ENCODE measurements around the gene DLD.
A peak's percentile ranks its signal among the peaks of the same experiment; 100 is the strongest.

DLD gene

GRCh38 chr7:107856806-107857540, 34.0 kb upstream of the DLD start:
- Histone ChIP-seq H2AFZ (ENCODE audit: low read depth, low read length) (no peak overlapping the region), H3K79me2 (ENCODE audit: insufficient read depth, low read length) (no peaks in the 10 kb centered on the region), H3K4me1 (ENCODE audit: insufficient read depth, low read length) (peaks cover 7% of the 10 kb centered on the region; the same call in 1 of the 2 replicates), H3K9ac (ENCODE audit: low read depth, low read length) (no peak overlapping the region), H3K4me2 (ENCODE audit: insufficient read depth, low read length) (no peak overlapping the region), H3K27me3 (ENCODE audit: insufficient read depth, low read length, poor library complexity) (no peaks in the 10 kb centered on the region), H3K36me3 (ENCODE audit: insufficient read depth, low read length) (no peaks in the 10 kb centered on the region), H4K20me1 (ENCODE audit: insufficient read depth, low read length) (no peaks in the 10 kb centered on the region), H3K27ac (ENCODE audit: low read length) (no peak overlapping the region), H3K4me3 (ENCODE audit: low read depth in 1 of 2, low read length in 2 of 2) (no peak overlapping the region), H3K9me3 (ENCODE audit: insufficient read depth, low read length, severe bottlenecking) (no peaks in the 10 kb centered on the region)
- ATAC-seq (ENCODE audit: insufficient read depth, low read depth) (peak; percentile 80), DNase-seq (peak; percentile 30)
- no peak for TF ChIP-seq CTCF (IDR thresholded peaks at IDR 0.05; ENCODE audit: borderline replicate concordance, extremely low read depth, low read length, poor library complexity, severe bottlenecking)
- no peak for TF ChIP-seq EZH2 (IDR thresholded peaks at IDR 0.05; ENCODE audit: borderline replicate concordance, low read depth, low read length, severe bottlenecking)

GRCh38 chr7:107857541-107857912, 33.5 kb upstream of the DLD start:
- no peaks in the 10 kb centered on the region for H4K20me1 ChIP-seq (ENCODE audit: insufficient read depth, low read length)
- no peak overlapping the region for H3K4me3 ChIP-seq (ENCODE audit: low read depth in 1 of 2, low read length in 2 of 2)
- no peaks in the 10 kb centered on the region for H3K36me3 ChIP-seq (ENCODE audit: insufficient read depth, low read length)
- no peak overlapping the region for H3K27ac ChIP-seq (ENCODE audit: low read length)
- no peaks in the 10 kb centered on the region for H3K79me2 ChIP-seq (ENCODE audit: insufficient read depth, low read length)
- no peak overlapping the region for H3K9ac ChIP-seq (ENCODE audit: low read depth, low read length)
- H3K9me3 ChIP-seq (ENCODE audit: insufficient read depth, low read length, severe bottlenecking), result no peaks in the 10 kb centered on the region
- no peak for ATAC-seq (ENCODE audit: insufficient read depth, low read depth)
- DNase-seq, result no peak
- TF ChIP-seq EZH2 (IDR thresholded peaks at IDR 0.05; ENCODE audit: borderline replicate concordance, low read depth, low read length, severe bottlenecking) (no peak), CTCF (IDR thresholded peaks at IDR 0.05; ENCODE audit: borderline replicate concordance, extremely low read depth, low read length, poor library complexity, severe bottlenecking) (no peak)
- no peaks in the 10 kb centered on the region for H3K27me3 ChIP-seq (ENCODE audit: insufficient read depth, low read length, poor library complexity)
- H3K4me2 ChIP-seq (ENCODE audit: insufficient read depth, low read length), result no peak overlapping the region
- peaks cover 7% of the 10 kb centered on the region; the same call in 1 of the 2 replicates for H3K4me1 ChIP-seq (ENCODE audit: insufficient read depth, low read length)
- H2AFZ ChIP-seq (ENCODE audit: low read depth, low read length), result no peak overlapping the region

- Histone ChIP-seq H3K36me3 (ENCODE audit: insufficient read depth, low read length) (no peaks in the 10 kb centered on the region), H2AFZ (ENCODE audit: low read depth, low read length) (no peak overlapping the region), H3K27ac (ENCODE audit: low read length) (no peak overlapping the region), H4K20me1 (ENCODE audit: insufficient read depth, low read length) (no peaks in the 10 kb centered on the region), H3K4me3 (ENCODE audit: low read depth in 1 of 2, low read length in 2 of 2) (no peak overlapping the region), H3K4me1 (ENCODE audit: insufficient read depth, low read length) (peaks cover 7% of the 10 kb centered on the region; the same call in 1 of the 2 replicates), H3K9ac (ENCODE audit: low read depth, low read length) (no peak overlapping the region), H3K27me3 (ENCODE audit: insufficient read depth, low read length, poor library complexity) (peaks cover 2% of the 10 kb centered on the region), H3K4me2 (ENCODE audit: insufficient read depth, low read length) (no peak overlapping the region), H3K9me3 (ENCODE audit: insufficient read depth, low read length, severe bottlenecking) (no peaks in the 10 kb centered on the region), H3K79me2 (ENCODE audit: insufficient read depth, low read length) (no peaks in the 10 kb centered on the region)
- ATAC-seq (ENCODE audit: insufficient read depth, low read depth), result no peak
- TF ChIP-seq CTCF (IDR thresholded peaks at IDR 0.05; ENCODE audit: borderline replicate concordance, extremely low read depth, low read length, poor library complexity, severe bottlenecking), result no peak
- TF ChIP-seq EZH2 (IDR thresholded peaks at IDR 0.05; ENCODE audit: borderline replicate concordance, low read depth, low read length, severe bottlenecking), result no peak
- DNase-seq, result no peak
Observed at GRCh38 chr7:107858280-107858679, 32.7 kb upstream of the DLD start.

Data from DND-41 (cell line).